ENCODE data around the gene ZC3H4. TPM values are rescaled to one million over a fixed set of nuclear protein-coding genes. Genes with fewer than 3 reads are reported as not detected.
"Not testable (repeated sequence)": the region's sequence is repeated elsewhere in the genome, so short reads cannot be mapped to it uniquely, and the experiment has no call there.

ZC3H4 gene
- total and polyA plus RNA-seq, 2 donors (not counting 1 experiment from before 2014, with no cell fraction given): 12.7 to 73.7 TPM

DNA sequence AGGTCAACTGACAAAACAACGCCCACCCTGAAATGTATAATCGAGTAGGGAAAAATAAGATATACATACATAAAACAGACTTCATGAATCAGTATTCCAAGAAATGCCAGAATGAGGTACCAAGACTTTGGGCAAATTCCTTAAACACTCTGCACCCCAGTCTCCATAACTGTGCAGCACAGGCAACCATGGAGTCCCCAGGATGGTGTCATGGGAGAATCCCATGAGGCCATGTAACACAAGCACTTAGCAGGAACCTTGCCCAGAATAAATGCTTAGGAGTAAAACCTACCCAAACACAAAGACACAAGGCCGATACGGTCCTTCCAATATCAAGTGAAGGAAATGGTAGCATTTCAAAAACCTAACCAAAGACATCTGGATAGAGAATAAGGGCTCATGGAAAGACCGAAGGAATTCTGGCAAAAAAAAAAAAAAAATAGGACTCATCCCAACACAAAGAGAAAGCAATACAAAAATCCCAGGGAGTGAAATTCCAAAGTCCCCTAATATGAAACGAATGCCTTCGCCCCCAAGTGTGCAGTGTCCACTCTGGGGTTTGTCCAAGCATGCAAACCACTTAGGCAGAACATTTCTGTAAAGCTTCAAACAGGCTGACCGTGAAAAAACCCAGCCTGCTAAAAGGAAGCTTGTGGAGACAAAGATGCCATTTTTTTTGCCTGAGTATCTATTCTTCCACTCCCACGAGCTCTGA lies 11.1 kb downstream of the ZC3H4 start:
- no peak overlapping the region for H2AFZ ChIP-seq (ENCODE audit: insufficient read depth, low read depth, low read length, poor library complexity, severe bottlenecking)
- H3K4me1 ChIP-seq (ENCODE audit: control insufficient read depth in 2 of 2, insufficient read depth in 2 of 2, low read length in 2 of 2): peaks cover 11% of the 10 kb centered on the region in 2 donors
- CTCF ChIA-PET: interaction anchor here (0.6 to 2.1 kb wide), 4 partner anchors 11 to 24 kb away, joined by 3 to 11 read pairs (median 4); partner anchors contain the start of gene ZC3H4
- H3K4me3 ChIP-seq (ENCODE audit: control extremely low read depth in 1 of 5, extremely low read depth in 1 of 5, insufficient read depth in 1 of 5, low read depth in 2 of 5, low read length in 4 of 5): no peak overlapping the region
- no peak for DNase-seq
- Mint-ChIP-seq H3K27ac (peak overlapping the region; percentile 4), H3K9me3 (ENCODE audit: insufficient read depth) (no peaks in the 10 kb centered on the region), H3K4me3 (no peak overlapping the region), H3K4me1 (peaks cover 46% of the 10 kb centered on the region), H3K27me3 (no peaks in the 10 kb centered on the region)
- no peak for TF ChIP-seq CTCF (IDR thresholded peaks at IDR 0.05)
- TF ChIP-seq EZH2 (IDR thresholded peaks at IDR 0.05; ENCODE audit: borderline replicate concordance, insufficient read depth, low read depth, low read length, poor library complexity, severe bottlenecking): no peak
- no peak for ATAC-seq (ENCODE audit: low read depth)
- POLR2A ChIA-PET: interaction anchor here (0.7 to 0.8 kb wide), 2 partner anchors 11 to 148 kb away, joined by 3 to 4 read pairs; partner anchors contain the start of gene ZC3H4
- no peak overlapping the region for H3K4me2 ChIP-seq (replicated peaks; ENCODE audit: low read depth, low read length, poor library complexity, severe bottlenecking)
- H3K27me3 ChIP-seq (replicated peaks in 1 of 4; ENCODE audit: control extremely low read depth in 1 of 4, control insufficient read depth in 3 of 4, insufficient read depth in 4 of 4, low read length in 3 of 4): no peaks in the 10 kb centered on the region
- 92% methylated on average over 3 of the region's 9 CpGs for WGBS (ENCODE audit: insufficient coverage)
- peak overlapping the region in 1 of 2 donors; percentile 23 for H3K27ac ChIP-seq (ENCODE audit: low read length in 2 of 2)
- peaks cover 36% of the 10 kb centered on the region for H4K20me1 ChIP-seq (ENCODE audit: control insufficient read depth, insufficient read depth, low read length, poor library complexity, severe bottlenecking)
- H3K9me3 ChIP-seq (ENCODE audit: control extremely low read depth in 1 of 3, control insufficient read depth in 2 of 3, insufficient read depth in 1 of 3, low read length in 2 of 3): no peaks in the 10 kb centered on the region
- intact Hi-C loops (cut with micrococcal nuclease): no loop called here
- no peak overlapping the region for H3K9ac ChIP-seq (ENCODE audit: low read length)
- H3K79me2 ChIP-seq (ENCODE audit: control insufficient read depth, insufficient read depth, low read length): peaks cover 97% of the 10 kb centered on the region
- H3K36me3 ChIP-seq (replicated peaks in 1 of 2; ENCODE audit: control extremely low read depth in 1 of 2, control insufficient read depth in 1 of 2, extremely low read depth in 1 of 2, insufficient read depth in 2 of 2, low read length in 1 of 2): peaks cover 7 to 19% of the 10 kb centered on the region in 2 experiments

DNA sequence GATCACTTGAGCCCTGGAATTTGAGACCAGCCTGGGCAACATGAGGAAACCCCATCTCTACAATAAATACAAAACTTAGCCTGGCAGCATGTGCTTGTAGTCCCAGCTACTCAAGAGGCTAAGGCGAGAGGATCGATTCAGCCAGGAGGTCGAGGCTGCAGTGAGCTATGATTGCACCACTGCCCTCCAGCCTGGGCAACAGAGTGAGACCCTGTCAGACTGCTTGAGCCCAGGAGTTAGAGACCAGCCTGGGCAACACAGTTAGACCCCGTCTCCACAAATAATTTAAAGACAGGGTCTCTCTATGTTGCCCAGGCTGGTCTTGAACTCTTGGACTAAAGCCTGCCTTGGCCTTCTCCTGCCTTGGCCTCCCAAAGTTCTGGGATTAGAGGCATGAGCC lies 12.5 kb downstream of the ZC3H4 start:
- Histone ChIP-seq H4K20me1 (ENCODE audit: control insufficient read depth, insufficient read depth, low read length, poor library complexity, severe bottlenecking) (peaks cover 49% of the 10 kb centered on the region), H3K36me3 (replicated peaks in 1 of 2; ENCODE audit: control extremely low read depth in 1 of 2, control insufficient read depth in 1 of 2, extremely low read depth in 1 of 2, insufficient read depth in 2 of 2, low read length in 1 of 2) (peaks cover 7 to 28% of the 10 kb centered on the region in 2 experiments), H3K79me2 (ENCODE audit: control insufficient read depth, insufficient read depth, low read length) (peaks cover 98% of the 10 kb centered on the region)
- H3K9me3 ChIP-seq (ENCODE audit: control extremely low read depth in 1 of 3, control insufficient read depth in 2 of 3, insufficient read depth in 1 of 3, low read length in 2 of 3); H3K27ac ChIP-seq (ENCODE audit: low read length in 2 of 2); DNase-seq; H3K9me3 Mint-ChIP-seq (ENCODE audit: insufficient read depth); H3K4me3 Mint-ChIP-seq; H2AFZ ChIP-seq (ENCODE audit: insufficient read depth, low read depth, low read length, poor library complexity, severe bottlenecking); H3K4me3 ChIP-seq (ENCODE audit: control extremely low read depth in 1 of 5, extremely low read depth in 1 of 5, insufficient read depth in 1 of 5, low read depth in 2 of 5, low read length in 4 of 5); H3K27me3 ChIP-seq (replicated peaks in 1 of 4; ENCODE audit: control extremely low read depth in 1 of 4, control insufficient read depth in 3 of 4, insufficient read depth in 4 of 4, low read length in 3 of 4); H3K9ac ChIP-seq (ENCODE audit: low read length); H3K4me1 ChIP-seq (ENCODE audit: control insufficient read depth in 2 of 2, insufficient read depth in 2 of 2, low read length in 2 of 2); intact Hi-C loops (cut with micrococcal nuclease); H3K4me2 ChIP-seq (replicated peaks; ENCODE audit: low read depth, low read length, poor library complexity, severe bottlenecking); H3K27me3 Mint-ChIP-seq; ATAC-seq (ENCODE audit: low read depth); H3K27ac Mint-ChIP-seq; POLR2A ChIA-PET: not testable (repeated sequence)
- H3K4me1 Mint-ChIP-seq: peaks cover 41% of the 10 kb centered on the region
- WGBS (ENCODE audit: insufficient coverage): 99% methylated on average over 4 of the region's 4 CpGs
- CTCF ChIA-PET: interaction anchor here (1.0 kb wide), 1 partner anchor 13 kb away, joined by 3 read pairs; the partner anchor contains the start of gene ZC3H4
